ENCODE measurements around the gene GOLGA1. TPM values are rescaled to one million over a fixed set of nuclear protein-coding genes. Genes with fewer than 3 reads are reported as not detected.

The GOLGA1 gene
- total RNA-seq, 1 experiment from 2014 or later, result 22.8 TPM

DNA sequence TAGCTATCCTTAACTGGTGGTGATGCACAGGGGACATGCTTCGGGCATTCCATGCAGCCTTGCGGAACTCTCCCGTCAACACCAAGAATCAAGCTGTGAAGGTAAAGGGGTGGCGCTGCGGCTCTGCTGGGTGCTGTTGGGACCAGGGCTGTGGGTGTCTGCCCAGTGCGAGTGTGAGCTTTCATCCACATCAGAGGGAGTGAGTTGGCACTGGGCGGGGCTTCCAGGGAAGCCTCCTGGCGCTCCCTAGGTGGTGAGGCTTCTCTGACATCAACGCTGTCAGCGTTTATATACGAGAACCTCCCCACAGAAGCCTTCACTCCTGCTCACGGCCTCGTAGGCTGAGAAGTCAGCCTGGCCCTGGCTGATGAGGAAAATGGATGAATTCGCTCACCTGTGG is 67.2 kb downstream of the GOLGA1 start:
- Mint-ChIP-seq H3K4me3 (ENCODE audit: unreplicated experiment) (peak overlapping the region; percentile 95), H3K27ac (ENCODE audit: low read depth, unreplicated experiment) (peak overlapping the region; percentile 97), H3K27me3 (ENCODE audit: insufficient read depth, unreplicated experiment) (no peaks in the 10 kb centered on the region), H3K4me1 (ENCODE audit: insufficient read depth, unreplicated experiment) (peaks cover 26% of the 10 kb centered on the region), H3K36me3 (ENCODE audit: insufficient read depth, unreplicated experiment) (peaks cover 43% of the 10 kb centered on the region), H3K9me3 (ENCODE audit: unreplicated experiment) (no peaks in the 10 kb centered on the region)
- POLR2A ChIA-PET, result interaction anchor here (0.7 to 6.7 kb wide), 5 partner anchors 10 to 368 kb away, joined by 3 to 135 read pairs (median 9); partner anchors contain the start of genes ARPC5L, HSPA5 and RPL35
- CTCF ChIA-PET, result interaction anchor here (0.5 to 2.7 kb wide), 6 partner anchors 18 to 522 kb away, joined by 3 to 19 read pairs (median 4); no protein-coding TSS in a partner anchor
- BruUV-seq (replicated peaks), result no TSS peak
- TF ChIP-seq, protein P1, sequence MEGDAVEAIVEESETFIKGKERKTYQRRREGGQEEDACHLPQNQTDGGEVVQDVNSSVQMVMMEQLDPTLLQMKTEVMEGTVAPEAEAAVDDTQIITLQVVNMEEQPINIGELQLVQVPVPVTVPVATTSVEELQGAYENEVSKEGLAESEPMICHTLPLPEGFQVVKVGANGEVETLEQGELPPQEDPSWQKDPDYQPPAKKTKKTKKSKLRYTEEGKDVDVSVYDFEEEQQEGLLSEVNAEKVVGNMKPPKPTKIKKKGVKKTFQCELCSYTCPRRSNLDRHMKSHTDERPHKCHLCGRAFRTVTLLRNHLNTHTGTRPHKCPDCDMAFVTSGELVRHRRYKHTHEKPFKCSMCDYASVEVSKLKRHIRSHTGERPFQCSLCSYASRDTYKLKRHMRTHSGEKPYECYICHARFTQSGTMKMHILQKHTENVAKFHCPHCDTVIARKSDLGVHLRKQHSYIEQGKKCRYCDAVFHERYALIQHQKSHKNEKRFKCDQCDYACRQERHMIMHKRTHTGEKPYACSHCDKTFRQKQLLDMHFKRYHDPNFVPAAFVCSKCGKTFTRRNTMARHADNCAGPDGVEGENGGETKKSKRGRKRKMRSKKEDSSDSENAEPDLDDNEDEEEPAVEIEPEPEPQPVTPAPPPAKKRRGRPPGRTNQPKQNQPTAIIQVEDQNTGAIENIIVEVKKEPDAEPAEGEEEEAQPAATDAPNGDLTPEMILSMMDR (IDR thresholded peaks at IDR 0.05; ENCODE audit: unreplicated experiment), result no peak
- peak; percentile 82 for DNase-seq (ENCODE audit: unreplicated experiment)
- intact Hi-C loops (cut with micrococcal nuclease), result loop anchor here (2.0 to 5.0 kb wide), 2 partner anchors 21 to 269 kb away; partner anchors contain the start of gene SCAI

- intact Hi-C loops (cut with micrococcal nuclease), result loop anchor here (5.0 kb wide), 1 partner anchor 271 kb away; the partner anchor contains the start of gene SCAI
- no TSS peak for BruUV-seq (replicated peaks)
- POLR2A ChIA-PET, result interaction anchor here (0.8 to 6.7 kb wide), 9 partner anchors 9 to 454 kb away, joined by 3 to 135 read pairs (median 10); partner anchors contain the start of genes ARPC5L, HSPA5, NR6A1 and RPL35
These were observed 69.7 kb downstream of the GOLGA1 start for GRCh38 chr9:124871156-124871561.

GRCh38 chr9:124870723-124871122 is 70.2 kb downstream of the GOLGA1 start:
- POLR2A ChIA-PET, result interaction anchor here (1.0 to 6.7 kb wide), 9 partner anchors 8 to 455 kb away, joined by 3 to 135 read pairs (median 8); partner anchors contain the start of genes ARPC5L, NR6A1, RPL35 and WDR38
- Mint-ChIP-seq H3K9me3 (ENCODE audit: unreplicated experiment) (no peaks in the 10 kb centered on the region), H3K27ac (ENCODE audit: low read depth, unreplicated experiment) (peak overlapping the region; percentile 97), H3K27me3 (ENCODE audit: insufficient read depth, unreplicated experiment) (no peaks in the 10 kb centered on the region), H3K4me1 (ENCODE audit: insufficient read depth, unreplicated experiment) (peaks cover 29% of the 10 kb centered on the region), H3K4me3 (ENCODE audit: unreplicated experiment) (peak overlapping the region; percentile 95), H3K36me3 (ENCODE audit: insufficient read depth, unreplicated experiment) (peaks cover 39% of the 10 kb centered on the region)
- no peak for DNase-seq (ENCODE audit: unreplicated experiment)
- intact Hi-C loops (cut with micrococcal nuclease), result loop anchor here (5.0 kb wide), 1 partner anchor 272 kb away; the partner anchor contains the start of gene SCAI
- CTCF ChIA-PET, result interaction anchor here (0.9 to 1.3 kb wide), 3 partner anchors 9 to 99 kb away, joined by 3 to 8 read pairs (median 3); partner anchors contain the start of genes ARPC5L and RPL35
- BruUV-seq (replicated peaks), result no TSS peak
- TF ChIP-seq, protein P1 (IDR thresholded peaks at IDR 0.05; ENCODE audit: unreplicated experiment), result no peak

More at GRCh38 chr9:124871156-124871561, 69.7 kb downstream of the GOLGA1 start:
- Mint-ChIP-seq H3K4me3 (ENCODE audit: unreplicated experiment) (peak overlapping the region; percentile 95), H3K36me3 (ENCODE audit: insufficient read depth, unreplicated experiment) (peaks cover 39% of the 10 kb centered on the region), H3K9me3 (ENCODE audit: unreplicated experiment) (no peaks in the 10 kb centered on the region), H3K27ac (ENCODE audit: low read depth, unreplicated experiment) (peak overlapping the region; percentile 97), H3K27me3 (ENCODE audit: insufficient read depth, unreplicated experiment) (no peaks in the 10 kb centered on the region), H3K4me1 (ENCODE audit: insufficient read depth, unreplicated experiment) (peaks cover 29% of the 10 kb centered on the region)
- TF ChIP-seq, protein P1 (IDR thresholded peaks at IDR 0.05; ENCODE audit: unreplicated experiment), result no peak
- CTCF ChIA-PET, result interaction anchor here (0.6 to 1.7 kb wide), 4 partner anchors 10 to 99 kb away, joined by 3 to 8 read pairs (median 4); partner anchors contain the start of genes ARPC5L and RPL35
- no peak for DNase-seq (ENCODE audit: unreplicated experiment)

GRCh38 chr9:124869986-124870560 is 70.8 kb downstream of the GOLGA1 start:
- peaks cover 35% of the 10 kb centered on the region for H3K36me3 Mint-ChIP-seq (ENCODE audit: insufficient read depth, unreplicated experiment)
- H3K4me1 Mint-ChIP-seq (ENCODE audit: insufficient read depth, unreplicated experiment), result peaks cover 29% of the 10 kb centered on the region
- ChIA-PET POLR2A (interaction anchor here (0.6 to 6.7 kb wide), 17 partner anchors 9 to 1879 kb away, joined by 3 to 135 read pairs (median 6); partner anchors contain the start of genes ARPC5L, NR6A1, RPL35 and WDR38), CTCF (interaction anchor here (0.6 to 0.9 kb wide), 2 partner anchors 8 to 94 kb away, joined by 3 read pairs; partner anchors contain the start of genes ARPC5L, OLFML2A and RPL35)
- no peaks in the 10 kb centered on the region for H3K9me3 Mint-ChIP-seq (ENCODE audit: unreplicated experiment)
- intact Hi-C loops (cut with micrococcal nuclease), result loop anchor here (5.0 kb wide), 1 partner anchor 272 kb away; the partner anchor contains the start of gene SCAI
- TF ChIP-seq, protein P1 (IDR thresholded peaks at IDR 0.05; ENCODE audit: unreplicated experiment), result no peak
- peak overlapping the region; percentile 95 for H3K4me3 Mint-ChIP-seq (ENCODE audit: unreplicated experiment)
- H3K27me3 Mint-ChIP-seq (ENCODE audit: insufficient read depth, unreplicated experiment), result no peaks in the 10 kb centered on the region
- BruUV-seq (replicated peaks), result TSS peak; percentile 40
- peak overlapping the region; percentile 97 for H3K27ac Mint-ChIP-seq (ENCODE audit: low read depth, unreplicated experiment)
- peak; percentile 53 for DNase-seq (ENCODE audit: unreplicated experiment)

Data from MCF 10A (cell line).